Activated CD4-positive, alpha-beta T cell treated with anti-CD3 and anti-CD28 coated beads for 1 hour (primary cell): Measurements from ENCODE around the gene AIP.

ENCODE experiments used
- DNase-seq: peaks from one replicate; pipeline ENCODE4 v3.0.0-alpha.2; 2020

The AIP gene

DNA sequence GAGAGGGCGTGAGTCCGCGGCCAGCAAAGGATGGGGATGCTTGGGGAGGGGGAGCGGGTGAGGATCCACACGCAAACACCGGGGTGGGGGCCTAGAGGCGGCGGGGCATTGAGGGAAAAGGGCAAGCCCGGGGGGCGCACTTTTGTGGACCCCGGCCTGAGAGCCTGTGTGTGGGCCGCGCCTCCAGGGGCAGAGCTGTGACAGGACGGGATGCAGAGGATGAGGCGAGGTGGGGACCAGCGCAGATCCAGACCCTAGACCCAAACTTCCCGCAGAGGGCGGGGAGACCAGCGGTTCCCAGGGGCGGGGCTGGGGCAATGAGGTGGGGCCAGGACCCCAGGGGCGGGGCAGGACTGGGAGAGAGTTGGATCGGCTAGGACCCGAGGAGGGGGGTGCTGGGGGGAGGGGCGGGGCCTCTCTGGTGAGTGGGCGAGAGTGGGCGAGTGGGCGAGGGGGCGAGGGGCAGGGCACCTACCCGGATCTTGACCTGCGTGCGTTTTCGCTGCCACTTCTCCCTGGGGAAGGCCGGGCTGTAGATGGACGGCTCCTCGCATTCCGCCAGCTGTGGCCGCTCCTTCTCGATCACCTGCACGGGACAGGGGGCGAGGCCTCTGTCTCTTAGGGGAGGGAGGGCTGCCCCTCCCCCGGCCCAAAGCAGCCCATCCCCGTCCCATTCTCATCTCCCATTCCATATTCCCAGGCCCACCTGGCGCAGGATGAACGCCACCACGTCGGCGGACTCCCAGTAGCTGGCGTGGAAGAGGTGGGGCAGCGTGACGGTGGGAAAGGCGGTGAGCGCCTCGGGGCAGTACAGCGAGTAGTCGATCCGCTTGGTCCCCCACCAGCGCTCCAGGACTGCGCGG lies 11.8 kb downstream of the AIP start:
- no peak for DNase-seq

DNA sequence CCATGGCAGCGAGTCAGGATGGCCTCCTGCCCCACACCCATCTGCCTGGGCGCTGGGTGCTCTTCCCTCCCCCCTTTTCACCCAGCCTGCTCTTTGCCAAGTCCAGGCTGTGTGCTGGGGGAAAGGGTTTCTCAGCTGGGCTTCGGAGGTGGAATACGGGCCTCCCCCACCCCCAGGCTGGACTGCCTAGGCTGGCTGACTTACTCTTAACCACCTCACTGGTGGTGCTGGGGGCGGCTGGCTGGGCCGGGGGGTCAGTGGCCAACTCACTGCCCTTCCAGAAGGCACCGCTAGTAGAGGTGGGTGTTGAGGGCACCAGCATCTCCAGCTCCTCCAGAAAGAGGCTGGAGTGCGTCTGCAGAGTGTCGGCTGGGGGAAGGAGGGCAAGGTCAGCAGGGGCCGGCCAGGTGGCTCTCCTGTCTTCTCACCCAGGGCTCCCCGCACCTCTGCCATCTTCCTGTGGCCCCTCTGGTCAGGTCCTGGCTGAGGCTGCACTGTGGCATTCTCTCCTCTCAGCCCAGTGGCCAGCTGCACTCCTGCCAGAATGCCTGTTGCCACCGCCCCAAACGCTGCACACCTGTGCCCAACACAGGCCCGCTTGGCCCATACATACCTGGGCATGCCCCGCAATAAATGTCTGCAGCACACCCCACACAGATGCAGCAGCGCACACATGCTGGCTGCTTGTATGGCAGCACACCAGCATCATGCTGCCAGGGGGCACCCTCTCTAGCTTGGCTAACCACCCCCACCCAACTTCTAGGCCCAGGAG lies 12.6 kb downstream of the AIP start:
- no peak for DNase-seq

DNA sequence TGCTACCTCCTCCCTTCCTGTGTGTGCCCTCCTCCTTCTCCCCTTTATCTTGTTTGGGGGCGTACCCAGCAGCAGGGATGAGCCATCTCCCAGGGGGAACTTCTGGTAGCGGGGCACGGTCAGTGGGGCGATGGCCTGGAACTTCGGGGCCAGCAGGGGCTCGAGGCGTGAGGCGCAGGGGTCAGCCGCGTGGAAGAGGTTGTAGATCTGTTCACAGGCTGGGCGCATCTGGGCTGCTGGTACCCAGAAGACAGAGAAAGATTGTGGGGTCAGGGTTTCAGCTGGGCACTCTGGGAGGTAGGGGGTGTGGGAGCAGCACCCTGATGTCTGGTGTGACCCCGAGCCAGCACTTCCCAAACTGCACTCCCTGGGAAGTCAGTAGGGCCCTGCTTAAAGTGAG lies 13.3 kb downstream of the AIP start:
- DNase-seq, result no peak

DNA sequence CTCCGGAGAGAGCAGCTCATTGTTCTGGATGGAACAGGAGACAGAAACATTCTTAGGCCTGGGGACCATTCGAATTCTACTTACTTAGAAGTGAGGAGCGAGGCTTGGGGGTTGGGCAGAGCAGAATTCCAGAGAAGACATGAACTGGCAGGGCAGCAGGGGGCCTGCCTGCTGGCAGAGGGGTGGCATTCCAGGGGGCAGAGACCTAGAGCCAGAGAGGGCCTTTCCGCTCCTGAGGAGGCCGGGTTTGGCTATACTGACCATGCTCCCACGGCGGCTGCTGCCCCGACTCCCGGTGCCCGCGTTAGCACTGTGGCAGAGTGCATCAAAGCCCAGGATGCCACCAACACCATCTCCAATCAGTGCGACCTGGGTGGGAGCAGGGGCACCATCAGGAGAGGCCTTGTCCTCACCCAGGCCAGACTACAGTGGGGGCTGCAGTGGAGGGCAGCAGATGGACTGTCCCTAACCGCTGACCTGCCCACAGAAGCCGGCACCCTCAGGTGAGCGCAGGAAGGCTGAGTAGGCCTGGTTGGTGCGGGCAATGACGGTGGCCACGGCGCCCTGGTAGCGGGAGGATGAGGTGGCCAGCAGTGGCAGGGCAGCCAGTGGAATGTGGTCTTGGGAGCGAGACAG lies 14.9 kb downstream of the AIP start:
- no peak for DNase-seq

DNA sequence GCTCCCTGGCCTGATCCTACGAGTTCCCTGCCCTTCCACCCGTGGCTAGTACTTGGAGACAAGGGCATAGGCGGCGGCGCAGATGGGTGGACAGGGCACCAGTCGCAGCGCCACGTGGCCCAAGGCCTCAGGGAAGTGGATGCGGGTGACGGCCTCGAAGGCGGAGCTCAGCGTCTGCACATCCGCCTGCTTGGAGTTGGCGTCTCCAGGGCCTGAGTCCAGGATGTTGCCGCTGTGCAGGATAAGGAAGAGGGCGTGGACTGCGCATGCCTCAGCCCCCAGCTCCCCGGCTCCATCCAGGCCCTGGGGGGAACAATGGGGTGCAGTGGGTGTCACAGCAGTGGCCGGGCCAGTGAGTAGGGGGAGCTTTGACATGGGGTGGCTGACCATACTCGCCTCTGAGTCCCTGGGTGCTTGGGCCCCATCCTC lies 15.7 kb downstream of the AIP start:
- DNase-seq, result no peak

DNA sequence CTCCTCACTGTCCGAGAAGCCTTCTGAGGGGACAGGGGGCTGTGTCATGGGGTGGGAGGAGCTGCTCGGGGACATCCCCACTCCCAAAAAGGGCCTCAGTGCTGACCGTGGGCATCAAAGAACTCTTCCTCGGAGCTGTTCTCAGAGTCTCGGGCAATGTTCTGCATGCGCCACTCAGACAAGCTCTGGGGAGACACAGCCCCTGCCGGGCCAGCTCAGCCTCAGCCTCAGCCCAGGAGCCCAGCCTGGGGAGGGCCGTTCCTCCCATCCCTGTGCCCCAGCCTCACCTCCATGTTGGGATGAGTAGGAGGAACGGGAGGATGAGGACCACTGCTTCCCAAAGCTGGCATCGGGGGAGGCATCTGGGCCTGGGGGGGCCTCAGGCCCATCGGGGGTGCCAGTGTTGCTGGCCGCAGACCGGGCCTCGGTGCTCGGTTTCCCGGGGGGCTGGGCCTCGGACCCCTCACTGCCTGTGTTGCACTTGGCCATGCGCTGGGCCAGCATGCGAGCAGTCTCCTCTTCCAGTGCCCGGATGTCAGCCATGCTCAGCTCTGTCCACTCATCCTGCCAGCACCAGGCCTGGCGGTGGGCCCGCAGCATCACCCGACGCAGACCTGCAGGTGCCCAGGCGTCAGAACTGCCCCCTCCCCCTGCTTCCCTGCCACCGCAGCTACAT lies 17.1 kb downstream of the AIP start:
- DNase-seq, result no peak

DNA sequence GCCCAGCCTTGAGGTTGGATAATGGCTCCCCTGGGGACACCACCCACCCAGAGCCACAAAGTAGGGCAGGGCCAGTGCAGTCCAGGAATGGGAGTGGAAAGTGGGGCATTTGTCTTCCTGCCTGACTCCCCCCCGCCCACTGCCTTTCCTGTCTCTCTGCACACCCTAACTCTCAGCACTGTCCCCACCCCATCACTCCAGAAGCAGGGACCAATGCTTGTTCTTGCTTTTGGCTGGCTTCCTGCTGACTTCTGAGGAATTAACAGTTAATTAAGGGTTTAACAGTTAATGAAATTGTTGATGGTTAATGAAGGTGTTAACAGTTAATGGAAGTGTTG lies 17.6 kb downstream of the AIP start:
- DNase-seq, result no peak

DNA sequence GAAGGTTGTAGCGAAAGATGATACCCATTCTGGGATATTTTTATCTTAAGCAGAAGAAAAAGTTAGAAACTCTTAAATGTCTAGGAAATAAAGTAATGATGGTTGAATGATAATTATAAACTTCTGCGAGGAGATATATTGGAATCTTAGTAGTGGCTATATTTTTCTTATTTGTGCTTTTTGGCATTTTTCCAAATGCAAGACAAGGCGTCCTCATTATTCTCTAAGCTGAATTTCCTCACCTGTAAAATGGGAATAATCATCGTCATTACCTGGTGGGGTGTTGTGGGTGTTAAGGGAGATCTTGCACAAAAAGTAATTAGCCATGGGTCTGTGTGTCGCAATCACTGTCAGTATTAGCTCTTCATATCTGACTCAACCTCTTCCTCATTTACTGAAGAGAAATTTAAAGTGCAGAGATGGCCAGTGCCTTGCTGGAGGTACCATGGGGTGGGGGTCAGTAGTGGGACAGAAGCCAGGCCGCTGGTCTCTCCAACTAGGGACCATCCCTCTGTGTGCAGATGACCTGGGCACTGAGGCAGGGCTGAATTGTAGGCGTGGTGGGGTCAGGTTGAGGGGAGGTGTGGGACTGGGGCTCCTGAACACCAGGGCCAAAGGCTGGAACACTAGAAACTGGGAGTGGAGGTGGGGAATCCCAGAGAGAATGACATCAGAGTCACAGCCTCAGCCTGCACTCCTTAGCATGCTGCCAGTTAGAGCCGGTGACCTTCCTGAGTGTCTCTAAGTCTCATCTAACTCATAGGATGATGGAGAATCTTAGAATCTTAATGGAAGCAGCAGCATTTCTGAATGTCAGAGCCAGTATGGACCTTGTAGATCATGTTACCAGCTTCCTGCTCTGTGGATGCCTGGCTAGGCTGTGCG lies 18.2 kb downstream of the AIP start:
- DNase-seq, result no peak

DNA sequence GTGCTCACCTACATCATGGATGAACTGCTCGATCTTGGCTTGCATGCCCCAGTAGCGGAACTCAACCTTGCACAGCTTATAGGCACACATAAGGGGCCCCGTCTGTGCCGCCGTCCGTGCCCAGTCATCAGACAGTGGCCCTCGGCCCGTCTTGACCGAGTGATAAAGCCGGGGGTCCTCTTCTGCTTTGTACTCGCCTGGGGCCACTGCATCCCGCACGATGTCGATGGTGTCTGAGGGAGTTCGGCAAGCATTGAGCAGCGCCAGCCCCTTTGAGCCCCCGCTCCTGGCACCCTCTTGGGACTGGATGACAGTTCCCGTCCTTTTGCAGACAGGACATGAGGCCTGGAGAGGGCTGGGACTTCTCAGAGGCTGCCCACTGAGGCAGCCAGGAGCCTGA lies 19.0 kb downstream of the AIP start:
- no peak for DNase-seq

DNA sequence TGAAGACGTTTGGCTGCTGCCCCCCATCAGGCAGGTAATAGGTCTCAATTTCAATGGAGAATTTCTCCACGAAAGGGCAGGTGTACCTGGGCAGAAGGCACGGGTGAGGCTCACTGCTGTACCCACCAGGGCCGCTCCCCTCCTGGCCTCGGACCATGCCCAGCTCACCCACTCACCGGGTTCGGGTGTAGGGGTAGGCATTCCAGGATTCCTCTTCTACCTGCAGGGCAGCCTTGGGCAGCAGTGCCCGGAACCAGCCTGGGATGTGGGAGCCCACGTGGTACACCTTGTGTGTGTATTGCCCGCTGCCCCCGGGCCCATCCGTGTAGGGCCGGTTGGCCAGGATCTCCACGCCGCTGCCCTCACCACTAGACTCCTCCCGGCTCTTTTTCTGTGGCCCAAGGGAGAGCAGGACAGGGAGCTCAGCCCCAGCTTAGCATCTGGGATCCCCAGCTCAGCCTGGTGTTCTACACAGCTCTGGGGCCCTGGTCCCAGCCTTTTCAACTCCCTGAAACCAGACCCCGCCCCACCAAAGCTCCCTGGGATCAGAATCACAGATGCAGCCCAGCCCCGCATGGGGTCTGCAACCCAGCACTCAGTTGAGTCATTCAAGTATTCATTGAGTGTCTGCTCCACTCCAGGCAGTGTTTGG lies 19.6 kb downstream of the AIP start:
- DNase-seq, result no peak

DNA sequence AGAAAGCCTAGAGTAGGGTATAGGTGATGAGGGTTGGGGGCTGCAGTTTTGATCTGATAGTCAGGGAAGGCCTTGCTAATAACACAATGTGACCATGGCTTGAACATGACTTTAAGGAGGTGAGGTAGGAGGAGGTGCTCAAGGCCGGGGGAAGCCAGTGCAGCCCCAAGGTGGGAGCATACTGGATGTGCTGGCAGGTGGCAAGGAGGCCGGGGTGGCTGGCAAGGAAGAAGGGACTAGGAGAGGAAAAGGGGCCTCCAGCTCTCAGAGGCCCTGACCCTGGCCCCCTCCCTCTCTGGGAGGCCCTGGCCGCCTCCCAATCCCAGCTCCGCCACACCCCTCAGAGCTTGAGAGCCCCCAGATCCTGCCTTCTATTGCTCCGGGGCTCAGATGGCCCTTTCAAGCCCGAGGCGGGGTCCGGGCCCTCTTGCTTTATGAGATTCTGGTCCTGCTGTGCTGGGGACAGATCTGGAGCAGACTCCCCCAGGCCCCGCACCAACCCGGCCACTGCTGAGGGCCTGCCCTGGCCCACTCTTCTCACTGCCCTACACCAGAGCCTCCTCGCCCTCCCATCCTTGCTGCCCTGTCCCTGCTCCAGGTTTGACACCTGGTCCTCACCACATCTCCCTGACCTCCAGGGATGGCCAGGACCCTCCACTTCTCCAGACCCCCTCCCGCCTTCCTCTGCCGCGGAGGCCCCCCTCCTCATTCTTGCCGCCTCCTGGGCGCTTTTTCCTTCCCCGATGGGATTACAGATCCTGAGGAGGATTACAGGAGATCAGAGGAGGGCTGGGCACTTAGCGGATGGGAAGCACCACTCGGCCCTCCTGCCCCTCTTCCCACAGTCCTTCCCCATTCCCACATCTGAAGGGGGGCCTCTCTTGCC lies 20.5 kb downstream of the AIP start:
- DNase-seq, result no peak

DNA sequence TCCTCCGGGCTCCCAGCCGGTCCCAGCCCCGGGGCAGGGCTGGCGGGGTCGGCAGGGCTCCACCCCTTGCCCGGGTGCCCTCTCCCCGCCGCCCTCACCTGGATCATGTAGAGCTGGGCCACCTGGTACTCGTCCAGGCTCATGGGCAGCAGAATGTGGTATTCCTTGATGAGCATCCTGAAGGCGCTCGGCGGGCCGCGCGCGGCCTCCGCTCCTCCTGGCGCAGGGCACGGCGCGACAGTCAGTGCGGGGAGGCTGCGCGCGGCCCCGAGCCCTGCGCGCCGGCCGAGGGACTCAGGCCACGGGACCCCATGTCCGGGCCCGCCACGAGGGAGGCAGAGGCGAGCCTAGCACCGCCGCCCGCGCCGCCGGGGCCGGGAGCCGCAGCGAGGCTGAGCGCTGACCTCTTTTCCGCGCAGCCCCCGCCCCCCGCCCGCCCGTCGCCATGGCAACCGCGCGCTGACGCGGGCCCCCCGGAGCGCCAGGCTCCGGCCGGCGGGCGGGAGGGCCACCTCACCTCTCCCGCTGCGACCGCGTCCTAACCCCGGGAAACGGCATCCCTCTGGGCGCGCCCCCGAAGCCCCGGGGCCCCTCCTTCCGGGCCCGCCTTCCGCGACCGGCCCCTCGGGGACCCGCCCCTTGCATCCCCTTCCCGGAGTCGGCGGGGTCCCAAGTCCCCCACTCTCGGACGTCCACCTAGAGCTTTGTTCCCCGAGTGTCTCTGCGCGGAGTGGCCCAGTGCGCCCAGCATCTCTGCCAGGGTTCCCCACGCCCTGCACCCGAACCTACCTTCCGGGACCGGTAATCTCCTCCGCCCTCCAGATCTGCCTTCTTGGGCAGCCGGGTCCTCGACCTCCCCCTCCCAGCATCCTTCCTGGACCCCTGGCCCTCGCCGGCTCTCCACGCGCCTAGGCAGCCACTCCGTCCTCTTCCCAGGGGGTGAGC lies 21.5 kb downstream of the AIP start:
- DNase-seq, result no peak

DNA sequence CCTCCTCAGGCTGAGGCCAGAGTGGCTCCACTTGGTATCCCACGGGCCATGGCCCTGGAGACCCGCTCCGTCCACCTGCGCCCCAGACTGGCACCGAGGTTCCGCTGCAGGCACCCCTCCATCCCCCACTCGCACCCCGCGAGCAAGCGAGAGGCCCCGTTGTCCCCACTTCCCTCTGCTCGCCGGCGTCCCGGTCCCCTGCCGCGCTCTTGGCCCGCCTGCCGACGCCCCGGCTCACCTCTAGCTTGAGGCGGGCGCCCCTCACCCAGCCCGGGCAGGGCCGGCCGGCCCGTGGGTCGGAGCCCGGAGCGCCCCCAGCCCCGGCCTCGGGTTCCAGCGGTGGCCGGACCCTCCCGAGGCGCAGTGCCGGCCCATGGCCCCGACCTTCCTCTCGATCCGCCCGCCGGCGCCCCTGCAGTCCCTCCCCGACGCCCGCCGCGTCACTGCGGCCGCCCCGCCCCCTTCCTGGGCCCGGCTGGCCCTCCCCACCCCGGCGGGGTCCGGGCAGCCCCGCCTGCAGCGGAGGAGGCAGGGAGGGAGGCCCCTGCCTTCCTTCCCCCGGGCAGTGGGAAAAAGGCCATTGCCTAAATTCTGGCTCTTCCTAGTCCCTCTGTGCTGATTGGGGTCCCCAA lies 22.2 kb downstream of the AIP start, which contains the start of gene PITPNM1:
PITPNM1 (minus strand) TSS at position 414 of the 632 bp plus-strand sequence. CDS start 1,183 bp downstream, outside the sequence.
- DNase-seq, result peak; percentile 59

DNA sequence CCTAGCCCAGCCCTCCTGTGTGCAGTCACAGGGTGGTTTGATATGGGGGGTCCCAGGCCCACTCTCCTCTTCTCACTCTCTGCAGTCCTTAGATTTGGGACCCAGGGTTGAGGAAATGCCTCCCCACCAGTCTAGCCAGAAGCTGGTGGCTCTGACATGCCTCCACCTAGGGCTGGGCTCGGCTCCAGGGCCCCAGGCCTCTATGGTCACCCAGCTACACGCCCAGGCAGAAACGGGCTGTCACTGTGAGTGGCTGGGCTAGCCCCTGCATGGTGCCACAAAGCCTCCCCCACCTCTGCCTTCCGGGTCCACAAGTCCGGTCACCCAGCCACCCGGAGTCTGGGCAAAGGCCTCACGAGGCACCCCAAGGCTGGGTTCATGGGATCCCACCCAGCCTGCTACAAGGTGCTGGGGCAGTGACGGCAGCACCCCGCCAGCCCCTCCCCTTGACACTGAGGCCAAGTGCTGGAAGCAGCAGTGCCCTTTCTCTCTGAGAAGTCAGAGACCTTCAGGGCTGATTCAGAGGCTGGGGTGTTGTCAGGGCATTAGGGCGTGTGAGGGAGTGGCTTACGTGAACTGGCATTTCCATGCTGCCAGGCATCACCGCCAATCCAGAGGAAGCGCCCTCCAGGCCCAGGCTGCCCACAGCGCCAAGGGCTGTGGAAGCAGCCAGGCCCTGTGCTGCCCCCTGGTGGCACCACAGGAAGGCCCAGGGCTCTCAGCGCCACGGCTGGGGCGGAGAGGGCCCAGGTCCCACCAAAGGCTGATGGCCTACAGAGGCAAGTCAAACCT lies 23.0 kb downstream of the AIP start:
- peak; percentile 83 for DNase-seq

DNA sequence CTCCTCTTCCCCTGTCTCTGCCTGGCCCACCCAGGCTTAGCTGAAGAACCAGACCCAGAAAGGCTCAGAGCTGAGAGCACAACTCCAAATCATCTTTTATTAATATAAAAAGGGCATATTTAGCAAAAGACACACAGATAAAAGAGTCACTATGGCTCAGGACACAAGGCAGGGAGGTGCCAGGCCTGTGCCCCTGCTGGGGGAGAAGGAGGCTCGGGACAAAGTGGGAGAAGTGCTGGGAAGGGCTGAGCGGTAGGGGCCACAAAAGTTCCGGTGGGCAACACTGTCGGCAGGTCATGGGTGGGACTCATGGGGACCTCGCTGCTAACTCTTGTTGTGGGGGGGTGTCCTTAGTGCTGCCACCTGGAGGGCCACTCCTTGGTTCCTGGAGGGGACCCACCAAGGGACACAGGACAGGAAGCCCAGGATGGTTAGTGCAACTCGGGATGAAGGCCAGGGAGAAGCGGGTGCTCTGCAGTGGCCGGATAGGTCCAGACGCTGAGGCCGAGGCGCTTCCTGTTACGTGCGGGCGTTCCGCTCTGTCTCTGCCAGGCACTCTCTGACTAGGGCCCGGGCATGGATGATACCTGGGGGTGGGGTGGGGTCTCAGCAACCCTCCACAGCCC lies 23.7 kb downstream of the AIP start:
- DNase-seq, result no peak

DNA sequence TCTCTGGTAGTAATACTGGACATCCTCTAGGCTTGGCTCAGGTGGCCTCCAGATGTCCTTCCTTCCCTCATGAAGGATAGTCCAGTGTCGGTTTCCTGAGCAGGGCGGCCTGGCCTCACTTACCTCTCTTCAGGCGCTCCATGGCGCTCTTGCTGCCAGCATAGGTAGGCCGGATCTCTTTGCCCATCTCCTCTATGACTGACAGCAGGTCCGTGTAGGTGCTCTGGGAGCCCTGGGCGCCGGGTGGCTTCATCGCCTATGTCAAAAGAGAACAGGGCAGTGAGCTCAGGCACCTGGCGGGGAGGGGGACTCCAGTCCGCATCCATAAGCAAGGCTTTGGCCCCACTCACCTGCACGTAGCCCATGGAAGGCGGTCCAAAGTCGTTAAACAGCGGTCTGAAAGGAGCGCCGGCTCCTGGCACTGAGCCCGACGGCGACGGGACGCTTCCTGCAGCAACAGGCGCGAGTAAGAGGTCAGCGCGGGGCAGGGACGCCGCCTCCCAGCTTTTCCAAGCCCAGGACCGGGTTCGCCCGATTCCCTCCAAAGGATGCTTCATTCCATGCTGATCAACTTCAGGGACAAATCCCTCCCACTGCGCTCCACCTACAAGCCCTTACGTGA lies 24.5 kb downstream of the AIP start:
- DNase-seq, result no peak
